Lung (tissue), 12 donors: ENCODE results near the gene NATD1. TPM values are rescaled to one million over a fixed set of nuclear protein-coding genes. Genes with fewer than 3 reads are reported as not detected.

Source experiments
- ATAC-seq: fragments of 200-7000 bp; cut with Tn5 transposase; one replicate; pipeline ENCODE4 v1.9.1; 2020; ENCODE audit warnings: moderate number of reproducible peaks; ENCODE audit not compliant: insufficient read depth, low FRiP score
- DNase-seq, 3 donors: peaks; one replicate each; pipeline ENCODE4 v3.0.0-alpha.2; 2013 to 2017
- H3K27ac ChIP-seq, 2 donors: one replicate each; pipeline ENCODE4 v1.5.1; 2013; ENCODE audit warnings: mild to moderate bottlenecking in 2 of 2, moderate library complexity in 2 of 2, control low read depth in 1 of 2, inconsistent platforms in 1 of 2, low read depth in 1 of 2, low read length in 1 of 2
- H3K27me3 ChIP-seq, 3 donors: one replicate each; pipeline ENCODE4 v1.5.1; 2013; ENCODE audit warnings: low read length in 2 of 3; ENCODE audit not compliant: control insufficient read depth in 3 of 3, insufficient read depth in 3 of 3
- H3K36me3 ChIP-seq, 4 donors: one replicate each; pipeline ENCODE4 v1.5.1; 2013; ENCODE audit warnings: low read length in 4 of 4, mild to moderate bottlenecking in 1 of 4, moderate library complexity in 1 of 4; ENCODE audit not compliant: control insufficient read depth in 4 of 4, insufficient read depth in 4 of 4
- H3K4me1 ChIP-seq, 5 donors: one replicate each; pipeline ENCODE4 v1.5.1; 2013; ENCODE audit warnings: low read length in 5 of 5, mild to moderate bottlenecking in 2 of 5, moderate library complexity in 1 of 5; ENCODE audit not compliant: control insufficient read depth in 5 of 5, insufficient read depth in 5 of 5
- H3K4me3 ChIP-seq: one replicate; pipeline ENCODE4 v1.5.1; 2013; ENCODE audit warnings: mild to moderate bottlenecking, control low read depth, moderate library complexity
- H3K9ac ChIP-seq, 2 donors: one replicate each; pipeline ENCODE4 v1.5.1; 2013; ENCODE audit warnings: low read length in 2 of 2, control low read depth in 1 of 2; ENCODE audit not compliant: insufficient read depth in 1 of 2
- H3K9me3 ChIP-seq, 4 donors: one replicate each; pipeline ENCODE4 v1.5.1; 2013; ENCODE audit warnings: low read length in 3 of 4, mild to moderate bottlenecking in 1 of 4, moderate library complexity in 1 of 4; ENCODE audit not compliant: control insufficient read depth in 4 of 4, insufficient read depth in 3 of 4
- CTCF ChIP-seq: IDR thresholded peaks from 2 replicates; pipeline ENCODE4 v1.5.1; 2012; ENCODE audit warnings: mild to moderate bottlenecking; ENCODE audit errors: control extremely low read depth, extremely low read depth
- WGBS, 2 donors: extraction: QIAGEN DNeasy Blood & Tissue Kit; methylation state at CpG; one replicate each; pipeline ENCODE4 v1.1.7; 2013; 5-methylcytosine and 5-hydroxymethylcytosine counted together
- polyA plus RNA-seq, 2 donors: library from polyadenylated mRNA; stranded (reverse); fragments of 200-250 nt; gene quantifications; one replicate each; pipeline ENCODE4 v1.2.1, GENCODE V29; 2013
- total RNA-seq, 2 donors: library from RNA; depleted of rRNA in 1 of 2; stranded (reverse); fragments of >200 nt in 1 of 2; gene quantifications; one replicate each; pipeline ENCODE4 v1.2.1, GENCODE V29; 2014 to 2021
- donor health status: control.
- donor health status: control.
- donor health status: Bipolar disorder and iron deficiency.
- donor health status: healthy.
- donor health status: DM: yes; HTN: yes; CAD: no.

Gene NATD1
- total and polyA plus RNA-seq, 4 donors, result 4.8 to 8.1 (median 6.6) TPM

- no peak for ATAC-seq
- no peak overlapping the region for H3K9ac ChIP-seq
- peaks cover 10 to 34% (median 16%) of the 10 kb centered on the region in 4 donors for H3K36me3 ChIP-seq
- H3K4me1 ChIP-seq, result peaks cover 3 to 39% (median 11%) of the 10 kb centered on the region in 5 donors
- WGBS, 2 donors, result 94 to 95% methylated on average over 20 of the region's 20 CpGs
- TF ChIP-seq CTCF, result no peak
- H3K27ac ChIP-seq, result no peak overlapping the region
- H3K4me3 ChIP-seq, result no peak overlapping the region
- H3K27me3 ChIP-seq, result no peaks in the 10 kb centered on the region
- H3K9me3 ChIP-seq, result no peaks in the 10 kb centered on the region
- DNase-seq, result no peak
These were observed 54.8 kb downstream of the NATD1 start for GRCh38 chr17:21198411-21198810.

- peaks cover 3 to 34% (median 11%) of the 10 kb centered on the region in 5 donors for H3K4me1 ChIP-seq
- no peak for DNase-seq
- TF ChIP-seq CTCF, result no peak
- 86 to 90% methylated on average over 5 of the region's 5 CpGs for WGBS, 2 donors
- H3K36me3 ChIP-seq, result peaks cover 11 to 29% (median 17%) of the 10 kb centered on the region in 4 donors
- no peak overlapping the region for H3K27ac ChIP-seq
- H3K4me3 ChIP-seq, result no peak overlapping the region
- H3K9ac ChIP-seq, result no peak overlapping the region
- ATAC-seq, result no peak
- H3K9me3 ChIP-seq, result no peaks in the 10 kb centered on the region
- H3K27me3 ChIP-seq, result no peaks in the 10 kb centered on the region
These were observed 57.1 kb downstream of the NATD1 start for GRCh38 chr17:21196126-21196525.

- no peak overlapping the region for H3K9ac ChIP-seq
- no peak for ATAC-seq
- WGBS, 2 donors, result 72 to 73% methylated on average over 5 of the region's 5 CpGs
- no peak overlapping the region for H3K27ac ChIP-seq
- no peak for TF ChIP-seq CTCF
- peak; percentile 78 to 95 (median 89) for DNase-seq
- no peaks in the 10 kb centered on the region for H3K9me3 ChIP-seq
- H3K36me3 ChIP-seq, result peaks cover 11 to 29% (median 20%) of the 10 kb centered on the region in 4 donors
- no peaks in the 10 kb centered on the region for H3K27me3 ChIP-seq
- peaks cover 0 to 31% (median 11%) of the 10 kb centered on the region in 5 donors for H3K4me1 ChIP-seq
- H3K4me3 ChIP-seq, result no peak overlapping the region
These were observed 58.5 kb downstream of the NATD1 start for GRCh38 chr17:21194703-21195102.

- ATAC-seq (no peak), DNase-seq (peak in 2 of 3 donors; percentile 36 to 67)
- TF ChIP-seq CTCF, result no peak
- Histone ChIP-seq H3K9me3 (no peaks in the 10 kb centered on the region), H3K9ac (no peak overlapping the region), H3K27me3 (no peaks in the 10 kb centered on the region), H3K27ac (peak overlapping the region in 1 of 2 donors; percentile 51), H3K4me1 (peaks cover 0 to 31% (median 11%) of the 10 kb centered on the region in 5 donors), H3K36me3 (peaks cover 11 to 27% (median 21%) of the 10 kb centered on the region in 4 donors), H3K4me3 (no peak overlapping the region)
- 43 to 50% methylated on average over 8 of the region's 8 CpGs for WGBS, 2 donors
These were observed 59.0 kb downstream of the NATD1 start for GRCh38 chr17:21194226-21194625.
